Activated CD8-positive, alpha-beta T cell treated with anti-CD3 and anti-CD28 coated beads, Interleukin-2, amount 10 ng/mL, durations not matched to agents 7 days and 5 days (primary cell): ENCODE measurements around the gene FARSB. TPM values are rescaled to one million over a fixed set of nuclear protein-coding genes. Genes with fewer than 3 reads are reported as not detected.
"Not testable (repeated sequence)": the region's sequence is repeated elsewhere in the genome, so short reads cannot be mapped to it uniquely, and the experiment has no call there.

Experiments
- ATAC-seq: fragments of 150-1000 bp; cut with Tn5 transposase; one replicate; pipeline ENCODE4 v1.10.0; 2021; ENCODE audit warnings: moderate library complexity
- CTCF ChIA-PET: fragments of 350-600 bp; sonication (Branson Sonifier 250); formaldehyde crosslinking; loops from one replicate; lab custom pipeline; 2021; ENCODE audit warnings: antibody characterized with exemption; lab: Charles Lee
- POLR2A ChIA-PET: fragments of 350-600 bp; sonication (Branson Sonifier 250); formaldehyde crosslinking; loops from one replicate; lab custom pipeline; 2021; ENCODE audit warnings: antibody characterized with exemption; lab: Charles Lee
- DNase-seq: peaks from one replicate; pipeline ENCODE4 v3.0.0-alpha.2; 2020
- H3K27ac Mint-ChIP-seq: one replicate; pipeline ENCODE4 v1.8.0; 2021; ENCODE audit warnings: mild to moderate bottlenecking, mixed read lengths
- H3K27me3 Mint-ChIP-seq: one replicate; pipeline ENCODE4 v1.8.0; 2021; ENCODE audit warnings: low read depth, mixed read lengths
- H3K36me3 Mint-ChIP-seq: one replicate; pipeline ENCODE4 v1.8.0; 2021; ENCODE audit warnings: low read depth, mixed read lengths
- H3K4me1 Mint-ChIP-seq: one replicate; pipeline ENCODE4 v1.8.0; 2021; ENCODE audit warnings: low read depth, mixed read lengths
- H3K4me3 Mint-ChIP-seq: one replicate; pipeline ENCODE4 v1.8.0; 2021; ENCODE audit warnings: mild to moderate bottlenecking, mixed read lengths
- H3K9me3 Mint-ChIP-seq: one replicate; pipeline ENCODE4 v1.8.0; 2022; ENCODE audit warnings: mixed read lengths; ENCODE audit not compliant: insufficient read depth
- total RNA-seq, 2 experiments: library from RNA; stranded (reverse); gene quantifications; one replicate each; pipeline ENCODE4 v1.2.3, GENCODE V29; 2021

The FARSB gene
- 10 to 100 TPM; 26.9 to 28.0 TPM for total RNA-seq

GRCh38 chr2:222655787-222656525, at the start of gene FARSB:
TSS of gene FARSB (minus strand) at chr2:222656092. CDS start at chr2:222656073, 19 bp downstream.
- Mint-ChIP-seq H3K27ac (peak within 1 kb of the TSS; percentile 99), H3K27me3 (no peaks in the 10 kb centered on the region), H3K4me1 (peaks cover 29% of the 10 kb centered on the region), H3K36me3 (peaks cover 9% of the 10 kb centered on the region), H3K4me3 (peak within 1 kb of the TSS; percentile 94), H3K9me3 (no peaks in the 10 kb centered on the region)
- CTCF ChIA-PET, result interaction anchor here (1.0 kb wide), 1 partner anchor 283 kb away, joined by 3 read pairs; no protein-coding TSS in a partner anchor
- peak; percentile 96 for ATAC-seq
- POLR2A ChIA-PET, result interaction anchor here (1.1 kb wide), 1 partner anchor 1289 kb away, joined by 3 read pairs; no protein-coding TSS in a partner anchor
- DNase-seq, result peak; percentile 96

- CTCF ChIA-PET, result interaction anchor here (0.9 to 2.1 kb wide), 7 partner anchors 13 to 235 kb away, joined by 3 to 7 read pairs (median 3); no protein-coding TSS in a partner anchor
- POLR2A ChIA-PET, result interaction anchor here (0.7 to 1.0 kb wide), 2 partner anchors 27 to 86 kb away, joined by 3 read pairs; no protein-coding TSS in a partner anchor
- no peak overlapping the region for H3K27ac Mint-ChIP-seq
- no peak for DNase-seq
- H3K27me3 Mint-ChIP-seq, result peaks cover 53% of the 10 kb centered on the region
- H3K9me3 Mint-ChIP-seq, result no peaks in the 10 kb centered on the region
- no peak for ATAC-seq
- H3K36me3 Mint-ChIP-seq, result no peaks in the 10 kb centered on the region
- H3K4me3 Mint-ChIP-seq, result no peak overlapping the region
- H3K4me1 Mint-ChIP-seq, result peaks cover 36% of the 10 kb centered on the region
Measured at GRCh38 chr2:222703886-222704285, 48.0 kb upstream of the FARSB start.

- ATAC-seq, result no peak
- CTCF ChIA-PET, result interaction anchor here (0.8 to 2.1 kb wide), 5 partner anchors 13 to 236 kb away, joined by 3 to 7 read pairs (median 3); no protein-coding TSS in a partner anchor
- H3K36me3 Mint-ChIP-seq, result no peaks in the 10 kb centered on the region
- no peak for DNase-seq
- no peak overlapping the region for H3K4me3 Mint-ChIP-seq
- no peaks in the 10 kb centered on the region for H3K9me3 Mint-ChIP-seq
- H3K27me3 Mint-ChIP-seq, result peaks cover 58% of the 10 kb centered on the region
- H3K27ac Mint-ChIP-seq, result no peak overlapping the region
- POLR2A ChIA-PET, result interaction anchor here (0.7 to 1.0 kb wide), 2 partner anchors 28 to 87 kb away, joined by 3 read pairs; no protein-coding TSS in a partner anchor
- H3K4me1 Mint-ChIP-seq, result peaks cover 33% of the 10 kb centered on the region
Measured at GRCh38 chr2:222703091-222703490, 47.2 kb upstream of the FARSB start.

- H3K27me3 Mint-ChIP-seq, result peaks cover 61% of the 10 kb centered on the region
- CTCF ChIA-PET, result interaction anchor here (1.0 to 1.2 kb wide), 4 partner anchors 11 to 237 kb away, joined by 3 to 9 read pairs (median 4); no protein-coding TSS in a partner anchor
- H3K27ac Mint-ChIP-seq, result peak overlapping the region; percentile 57
- DNase-seq (peak; percentile 69), ATAC-seq (peak; percentile 91)
- H3K4me3 Mint-ChIP-seq, result peak overlapping the region; percentile 57
- POLR2A ChIA-PET, result no interaction called here
- no peaks in the 10 kb centered on the region for H3K36me3 Mint-ChIP-seq
- H3K9me3 Mint-ChIP-seq, result no peaks in the 10 kb centered on the region
- peaks cover 22% of the 10 kb centered on the region for H3K4me1 Mint-ChIP-seq
Measured at GRCh38 chr2:222701721-222702131, 45.8 kb upstream of the FARSB start.

GRCh38 chr2:222701233-222701632, 45.3 kb upstream of the FARSB start:
- peak overlapping the region; percentile 57 for H3K4me3 Mint-ChIP-seq
- H3K36me3 Mint-ChIP-seq, result no peaks in the 10 kb centered on the region
- ChIA-PET CTCF (interaction anchor here (1.0 to 1.2 kb wide), 3 partner anchors 10 to 202 kb away, joined by 3 to 9 read pairs (median 5); no protein-coding TSS in a partner anchor), POLR2A (no interaction called here)
- H3K4me1 Mint-ChIP-seq, result peaks cover 22% of the 10 kb centered on the region
- no peak for ATAC-seq
- peak overlapping the region; percentile 37 for H3K27ac Mint-ChIP-seq
- peaks cover 59% of the 10 kb centered on the region for H3K27me3 Mint-ChIP-seq
- no peaks in the 10 kb centered on the region for H3K9me3 Mint-ChIP-seq
- DNase-seq, result no peak

- Mint-ChIP-seq H3K9me3 (no peaks in the 10 kb centered on the region), H3K27me3 (peaks cover 57% of the 10 kb centered on the region), H3K4me1 (peaks cover 27% of the 10 kb centered on the region), H3K4me3 (no peak overlapping the region), H3K36me3 (no peaks in the 10 kb centered on the region), H3K27ac (no peak overlapping the region)
- ATAC-seq (no peak), DNase-seq (no peak)
- CTCF ChIA-PET, result interaction anchor here (1.6 to 2.0 kb wide), 2 partner anchors 9 to 205 kb away, joined by 3 to 13 read pairs; no protein-coding TSS in a partner anchor
- POLR2A ChIA-PET, result no interaction called here
Measured at GRCh38 chr2:222698276-222698675, 42.4 kb upstream of the FARSB start.

GRCh38 chr2:222693837-222694236, 37.9 kb upstream of the FARSB start:
- Mint-ChIP-seq H3K27ac (no peak overlapping the region), H3K27me3 (peaks cover 32% of the 10 kb centered on the region), H3K9me3 (no peaks in the 10 kb centered on the region), H3K4me3 (no peak overlapping the region), H3K4me1 (peaks cover 17% of the 10 kb centered on the region), H3K36me3 (no peaks in the 10 kb centered on the region)
- DNase-seq (no peak), ATAC-seq (peak; percentile 45)
- ChIA-PET POLR2A (no interaction called here), CTCF (interaction anchor here (0.9 to 1.5 kb wide), 3 partner anchors 208 to 245 kb away, joined by 3 to 10 read pairs (median 3); no protein-coding TSS in a partner anchor)

- peaks cover 29% of the 10 kb centered on the region for H3K27me3 Mint-ChIP-seq
- CTCF ChIA-PET, result interaction anchor here (0.9 to 1.4 kb wide), 3 partner anchors 14 to 210 kb away, joined by 3 to 4 read pairs (median 3); no protein-coding TSS in a partner anchor
- H3K4me3 Mint-ChIP-seq, DNase-seq, H3K9me3 Mint-ChIP-seq, ATAC-seq, H3K36me3 Mint-ChIP-seq, H3K27ac Mint-ChIP-seq, POLR2A ChIA-PET: not testable (repeated sequence)
- H3K4me1 Mint-ChIP-seq, result peaks cover 17% of the 10 kb centered on the region
Measured at GRCh38 chr2:222693413-222693812, 37.5 kb upstream of the FARSB start.

GRCh38 chr2:222690564-222691200, 34.8 kb upstream of the FARSB start:
- ChIA-PET POLR2A (interaction anchor here (1.0 kb wide), 1 partner anchor 12 kb away, joined by 3 read pairs; no protein-coding TSS in a partner anchor), CTCF (interaction anchor here (0.5 to 3.0 kb wide), 36 partner anchors 9 to 258 kb away, joined by 3 to 28 read pairs (median 4); partner anchors contain the start of genes ACSL3 and MOGAT1)
- H3K27ac Mint-ChIP-seq, result no peak overlapping the region
- no peaks in the 10 kb centered on the region for H3K9me3 Mint-ChIP-seq
- DNase-seq, result peak; percentile 87
- no peak overlapping the region for H3K4me3 Mint-ChIP-seq
- H3K27me3 Mint-ChIP-seq, result peaks cover 28% of the 10 kb centered on the region
- peaks cover 17% of the 10 kb centered on the region for H3K4me1 Mint-ChIP-seq
- H3K36me3 Mint-ChIP-seq, result no peaks in the 10 kb centered on the region
- peak; percentile 93 for ATAC-seq

GRCh38 chr2:222689322-222689721, 33.4 kb upstream of the FARSB start:
- POLR2A ChIA-PET, result no interaction called here
- no peaks in the 10 kb centered on the region for H3K36me3 Mint-ChIP-seq

GRCh38 chr2:222688917-222689316, 33.0 kb upstream of the FARSB start:
- Mint-ChIP-seq H3K27me3 (peaks cover 22% of the 10 kb centered on the region), H3K9me3 (no peaks in the 10 kb centered on the region), H3K27ac (no peak overlapping the region), H3K36me3 (no peaks in the 10 kb centered on the region), H3K4me1 (peaks cover 11% of the 10 kb centered on the region), H3K4me3 (no peak overlapping the region)
- DNase-seq (no peak), ATAC-seq (no peak)
- ChIA-PET POLR2A (no interaction called here), CTCF (interaction anchor here (0.9 to 2.5 kb wide), 6 partner anchors 10 to 250 kb away, joined by 3 to 9 read pairs (median 4); no protein-coding TSS in a partner anchor)

More at GRCh38 chr2:222689322-222689721, 33.4 kb upstream of the FARSB start:
- H3K27me3 Mint-ChIP-seq, result peaks cover 24% of the 10 kb centered on the region
- H3K9me3 Mint-ChIP-seq, result no peaks in the 10 kb centered on the region
- CTCF ChIA-PET, result interaction anchor here (0.9 to 3.0 kb wide), 9 partner anchors 10 to 249 kb away, joined by 3 to 13 read pairs (median 9); partner anchors contain the start of gene ACSL3
- H3K4me3 Mint-ChIP-seq, result no peak overlapping the region
- no peak for ATAC-seq
- no peak for DNase-seq
- H3K27ac Mint-ChIP-seq, result no peak overlapping the region
- H3K4me1 Mint-ChIP-seq, result peaks cover 13% of the 10 kb centered on the region
